Articular chondrocyte of knee joint (primary cell): Measurements from ENCODE around the gene NUDT3. TPM values are rescaled to one million over a fixed set of nuclear protein-coding genes. Genes with fewer than 3 reads are reported as not detected.

Source experiments
- small RNA-seq: library from RNA; depleted of rRNA; stranded (forward); fragments of <200 nt; gene quantifications from one replicate; pipeline ENCODE3, GENCODE V24; 2012
- total RNA-seq: library from RNA; depleted of rRNA; stranded (reverse); fragments of >200 nt; gene quantifications from 2 replicates; pipeline ENCODE4 v1.2.3, GENCODE V29; 2012

The NUDT3 gene
- total RNA-seq = 25.9 and 38.2 TPM in 2 replicates

DNA sequence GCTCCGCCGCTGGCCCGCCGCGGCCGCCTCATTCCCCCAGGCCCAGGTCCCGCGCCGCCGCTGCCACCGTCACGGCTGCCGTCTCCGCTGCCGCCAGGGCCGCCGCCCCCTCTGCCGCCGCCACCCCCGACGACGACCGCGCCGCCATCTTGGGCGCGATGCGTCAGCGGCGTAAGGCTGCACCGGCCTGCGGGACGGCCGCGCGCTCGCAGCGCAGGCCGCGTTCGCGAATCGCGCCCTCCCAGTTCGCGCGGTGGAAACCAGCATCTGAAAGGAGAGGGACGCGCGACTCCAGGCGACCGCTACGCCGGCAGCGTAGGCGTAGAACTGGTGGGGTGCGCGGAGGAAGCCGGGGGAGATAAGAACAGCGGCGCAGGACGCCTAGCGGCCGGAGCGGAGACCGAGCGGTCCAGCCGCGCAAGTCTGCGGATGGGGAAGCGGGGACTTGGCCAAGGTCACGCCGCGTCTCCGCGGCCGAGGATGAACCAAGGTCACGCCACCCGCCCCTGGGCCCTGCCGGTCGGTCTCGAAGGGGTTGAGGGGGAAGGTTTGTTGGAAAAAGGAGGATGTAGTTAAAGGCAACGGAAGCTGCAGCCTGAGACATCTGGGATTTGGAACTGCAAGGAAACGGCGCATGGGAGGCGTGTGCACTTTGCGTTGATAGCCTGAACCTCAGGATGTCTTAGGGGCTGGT is at the start of gene NUDT3:
Gene NUDT3, minus strand, starts transcription at position 173 of the 694 bp plus-strand sequence. CDS start 307 bp downstream, outside the sequence.

DNA sequence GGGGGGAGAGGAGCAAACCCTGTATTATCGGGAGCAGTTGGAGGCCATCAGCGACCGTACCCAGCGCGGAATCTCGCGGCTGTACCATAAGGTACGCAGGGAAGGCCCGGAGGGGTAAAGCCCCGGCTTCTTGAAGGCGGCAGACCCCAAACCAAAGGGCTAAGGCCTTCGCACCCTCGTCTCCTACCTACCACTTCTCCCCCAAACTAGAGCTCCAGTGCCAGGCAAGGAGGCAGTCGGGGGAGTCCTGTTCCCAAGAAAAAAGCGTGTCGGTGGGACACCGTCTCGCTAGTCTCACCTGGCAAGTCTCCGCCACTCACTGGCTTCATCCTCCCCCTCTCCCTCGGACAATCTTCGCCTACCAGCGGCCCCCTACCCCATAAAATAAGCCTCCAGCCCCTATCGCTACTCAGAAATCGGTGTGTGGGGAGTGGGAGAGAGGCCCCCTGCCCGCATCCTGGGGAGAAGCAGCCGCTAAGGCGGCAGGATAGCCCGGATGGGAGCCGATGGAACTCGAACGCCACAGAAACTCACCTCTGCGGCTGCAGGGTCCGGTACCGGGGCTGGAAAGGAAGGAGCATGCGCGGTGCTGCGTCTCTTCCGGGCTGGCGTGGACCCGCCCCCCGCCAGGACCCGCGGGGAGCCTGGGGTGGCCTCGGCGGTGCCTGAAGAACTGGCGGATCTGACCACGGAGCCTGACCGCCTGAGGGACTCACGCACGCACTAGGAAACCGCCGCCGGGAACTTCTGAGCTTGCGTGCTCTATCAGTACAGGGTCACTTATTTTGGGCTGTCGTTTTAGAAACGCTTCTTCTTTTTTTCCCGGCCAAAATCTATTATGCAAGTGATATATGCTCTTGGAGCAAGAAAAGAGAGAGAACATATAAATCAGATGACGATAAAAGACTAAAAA is 33.3 kb upstream of the NUDT3 start, which contains the start of gene RPS10:
Gene RPS10, minus strand, starts transcription at position 572 of the 913 bp plus-strand sequence. CDS start 848 bp downstream, outside the sequence.

DNA sequence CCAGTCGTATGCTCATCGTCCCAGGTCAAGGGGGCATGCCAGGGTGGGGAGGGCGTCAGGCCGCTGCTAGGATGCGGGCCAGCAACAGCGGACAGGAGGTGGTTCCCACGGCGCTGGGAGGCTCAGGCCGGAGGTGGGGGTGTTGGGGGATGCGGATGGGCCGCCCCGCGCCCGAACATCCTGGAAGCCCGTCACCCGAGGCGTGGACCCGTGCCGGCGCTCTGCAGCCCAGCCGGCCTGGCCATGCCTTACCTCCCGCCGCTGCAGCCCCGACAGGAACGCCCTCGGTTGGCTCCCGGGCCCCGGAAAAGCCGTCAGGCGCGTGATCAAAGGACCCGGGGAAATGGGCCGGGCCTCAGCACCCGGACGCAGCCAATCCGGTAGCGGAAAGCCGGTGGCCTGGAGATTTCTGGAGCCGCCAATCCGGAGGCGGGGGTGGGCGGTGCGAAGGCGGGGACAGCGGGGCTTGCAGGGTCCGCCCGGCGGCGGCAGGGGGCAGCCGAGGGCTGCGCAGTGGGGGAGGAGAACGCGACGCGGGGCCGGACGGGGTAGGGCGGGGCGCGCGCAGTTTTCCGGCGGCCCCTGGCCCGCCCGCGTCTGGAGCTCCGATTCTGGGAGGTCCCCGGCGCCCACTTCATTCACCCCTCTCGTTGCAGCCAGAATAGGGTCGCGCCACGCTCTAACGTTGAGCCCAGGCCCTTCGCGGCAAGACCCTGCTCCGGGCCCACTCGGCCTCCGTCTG is 143.6 kb downstream of the NUDT3 start, which contains the start of gene SMIM29:
Gene SMIM29, minus strand, starts transcription at position 280 of the 742 bp plus-strand sequence. CDS start 1,215 bp downstream, outside the sequence.

DNA sequence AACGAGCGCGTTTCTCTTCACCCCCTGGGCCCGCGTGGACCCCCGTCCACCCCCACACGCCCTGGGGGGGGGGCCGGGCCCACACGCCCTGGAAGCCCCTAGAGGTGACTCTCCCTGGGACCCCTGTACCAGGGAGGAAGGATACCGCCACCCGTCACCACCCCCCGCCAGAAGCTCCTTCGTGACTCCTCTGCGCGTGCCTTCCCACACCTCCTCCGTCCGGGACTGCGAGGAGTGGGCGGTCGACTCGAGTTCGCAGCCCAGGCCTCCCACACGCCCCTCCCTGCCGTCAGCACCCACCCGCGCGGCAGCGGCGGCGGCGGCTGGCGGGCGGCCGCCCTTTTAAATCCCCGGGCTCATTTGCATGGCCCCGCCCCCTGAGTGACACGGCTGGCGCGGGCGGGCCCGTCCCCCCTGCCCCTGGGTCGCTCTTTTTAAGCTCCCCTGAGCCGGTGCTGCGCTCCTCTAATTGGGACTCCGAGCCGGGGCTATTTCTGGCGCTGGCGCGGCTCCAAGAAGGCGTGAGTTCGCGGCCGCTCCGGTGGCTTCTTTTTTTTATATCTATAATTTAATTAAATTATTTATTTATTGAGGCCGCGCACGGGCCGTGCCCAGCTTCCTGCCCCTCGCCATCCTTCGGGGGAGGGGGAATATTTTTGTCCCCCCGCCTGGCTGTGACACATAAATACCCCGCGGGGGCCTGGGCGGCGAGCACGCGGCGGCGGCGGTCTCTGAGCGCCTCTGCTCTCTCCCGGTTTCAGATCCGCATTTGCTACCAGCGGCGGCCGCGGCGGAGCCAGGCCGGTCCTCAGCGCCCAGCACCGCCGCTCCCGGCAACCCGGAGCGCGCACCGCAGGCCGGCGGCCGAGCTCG is 155.8 kb downstream of the NUDT3 start, which contains the start of gene HMGA1:
Gene HMGA1, plus strand, starts transcription at position 431 of the 873 bp plus-strand sequence. CDS start 3,908 bp downstream, outside the sequence.

Small RNAs within 50 kb of the gene (small RNA-seq; reads per million reads assigned to genes)
- not detected for gene MIR6835

Other genes with a start within 250 kb of the NUDT3 start
- 0.11 TPM in 1 of 2 replicates, not detected in the other for gene GRM4, start 246.6 kb downstream of the NUDT3 start, total RNA-seq
- 16.1 and 37.1 TPM in 2 replicates for gene HMGA1, start 155.8 kb downstream of the NUDT3 start, total RNA-seq
- 11.1 and 13.0 TPM in 2 replicates for gene SMIM29, start 143.7 kb downstream of the NUDT3 start, total RNA-seq
- gene RPS10, start 33.4 kb upstream of the NUDT3 start, total RNA-seq = 1,958 and 2,358 TPM in 2 replicates
- gene PACSIN1, start 73.4 kb upstream of the NUDT3 start, total RNA-seq = not detected in 2 replicates
- gene SPDEF, start 163.7 kb upstream of the NUDT3 start, total RNA-seq = not detected in 2 replicates